ENCODE measurements around the gene POLH. TPM values are rescaled to one million over a fixed set of nuclear protein-coding genes. Genes with fewer than 3 reads are reported as not detected.

Gene POLH
- total RNA-seq, 1 donor from 2014 or later, result 17.3 TPM

GRCh38 chr6:43575105-43575771, 747 bp upstream of the POLH start:
- no peak for DNase-seq (ENCODE audit: low read depth)
- Histone ChIP-seq H3K27me3 (ENCODE audit: control insufficient read depth, insufficient read depth, low read length) (no peaks in the 10 kb centered on the region), H3K4me3 (ENCODE audit: low read depth, low read length) (peak overlapping the region; percentile 100), H3K36me3 (ENCODE audit: control insufficient read depth, insufficient read depth, low read length) (peaks cover 1% of the 10 kb centered on the region)
- TF ChIP-seq CTCF (IDR thresholded peaks at IDR 0.05; ENCODE audit: insufficient read depth, low read length, poor library complexity, severe bottlenecking), result no peak

- no peak overlapping the region for H3K4me3 ChIP-seq (ENCODE audit: low read depth, low read length)
- TF ChIP-seq CTCF (IDR thresholded peaks at IDR 0.05; ENCODE audit: insufficient read depth, low read length, poor library complexity, severe bottlenecking), result no peak
- H3K27me3 ChIP-seq (ENCODE audit: control insufficient read depth, insufficient read depth, low read length), result no peaks in the 10 kb centered on the region
- no peaks in the 10 kb centered on the region for H3K36me3 ChIP-seq (ENCODE audit: control insufficient read depth, insufficient read depth, low read length)
- no peak for DNase-seq (ENCODE audit: low read depth)
Observed at GRCh38 chr6:43578748-43579147, 2.8 kb downstream of the POLH start.

- no peak overlapping the region for H3K4me3 ChIP-seq (ENCODE audit: low read depth, low read length)
- peak; percentile 32 for DNase-seq (ENCODE audit: low read depth)
- H3K36me3 ChIP-seq (ENCODE audit: control insufficient read depth, insufficient read depth, low read length), result no peaks in the 10 kb centered on the region
- no peaks in the 10 kb centered on the region for H3K27me3 ChIP-seq (ENCODE audit: control insufficient read depth, insufficient read depth, low read length)
- no peak for TF ChIP-seq CTCF (IDR thresholded peaks at IDR 0.05; ENCODE audit: insufficient read depth, low read length, poor library complexity, severe bottlenecking)
Observed at GRCh38 chr6:43579171-43579570, 3.2 kb downstream of the POLH start.

- no peak overlapping the region for H3K4me3 ChIP-seq (ENCODE audit: low read depth, low read length)
- no peaks in the 10 kb centered on the region for H3K27me3 ChIP-seq (ENCODE audit: control insufficient read depth, insufficient read depth, low read length)
- DNase-seq (ENCODE audit: low read depth), result no peak
- TF ChIP-seq CTCF (IDR thresholded peaks at IDR 0.05; ENCODE audit: insufficient read depth, low read length, poor library complexity, severe bottlenecking), result no peak
- peaks cover 2% of the 10 kb centered on the region for H3K36me3 ChIP-seq (ENCODE audit: control insufficient read depth, insufficient read depth, low read length)
Observed at GRCh38 chr6:43582911-43583310, 6.9 kb downstream of the POLH start.

GRCh38 chr6:43584892-43585570, 9.0 kb downstream of the POLH start:
- H3K4me3 ChIP-seq (ENCODE audit: low read depth, low read length), result no peak overlapping the region
- H3K27me3 ChIP-seq (ENCODE audit: control insufficient read depth, insufficient read depth, low read length), result no peaks in the 10 kb centered on the region
- no peak for DNase-seq (ENCODE audit: low read depth)
- no peak for TF ChIP-seq CTCF (IDR thresholded peaks at IDR 0.05; ENCODE audit: insufficient read depth, low read length, poor library complexity, severe bottlenecking)
- H3K36me3 ChIP-seq (ENCODE audit: control insufficient read depth, insufficient read depth, low read length), result peaks cover 2% of the 10 kb centered on the region

Measured in kidney epithelial cell (primary cell).